GM12872 (cell line): ENCODE results near the gene ITPR3.

ENCODE experiments used
- TF ChIP-seq, protein P1 (sequence below): IDR thresholded peaks from 3 replicates; pipeline ENCODE4 v1.5.1; 2011; ENCODE audit warnings: low read depth, mild to moderate bottlenecking, low read length, moderate library complexity; ENCODE audit not compliant: insufficient read depth

Gene ITPR3

DNA sequence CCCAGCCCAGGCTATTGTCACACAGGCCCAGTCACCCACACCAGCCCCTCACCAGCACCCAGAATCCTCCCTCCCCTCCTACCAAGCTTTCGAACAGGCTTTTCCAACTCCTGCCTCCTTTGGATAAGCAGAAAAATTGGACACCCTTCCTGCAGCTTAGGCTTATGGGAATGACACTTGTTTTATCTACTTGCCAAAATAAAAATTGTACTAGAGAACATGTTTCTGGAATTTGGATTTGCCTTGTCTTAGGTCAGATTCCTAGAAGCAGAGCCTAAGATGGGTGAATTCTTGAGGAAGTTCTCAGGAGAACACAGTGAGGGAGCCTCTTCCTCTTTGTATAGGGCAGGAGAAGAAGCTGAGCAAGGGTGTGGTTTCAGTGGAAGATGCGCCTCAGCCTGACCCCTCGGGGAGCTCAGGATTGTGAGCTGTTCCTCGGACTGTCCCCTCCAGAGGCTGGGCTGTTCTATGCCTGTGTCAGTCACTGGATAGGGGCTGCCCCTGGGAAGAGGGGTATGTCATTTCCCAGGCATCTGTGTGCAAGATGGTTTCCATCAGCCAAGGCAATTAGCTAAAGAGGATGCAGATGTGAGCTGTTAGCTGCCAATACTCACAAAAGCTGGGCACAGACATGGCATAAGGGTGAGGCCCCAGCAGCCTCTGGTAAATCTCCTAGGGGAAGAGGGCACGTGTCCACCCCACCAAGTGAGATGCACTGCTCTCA lies 33.9 kb downstream of the ITPR3 start:
- TF ChIP-seq, protein P1, sequence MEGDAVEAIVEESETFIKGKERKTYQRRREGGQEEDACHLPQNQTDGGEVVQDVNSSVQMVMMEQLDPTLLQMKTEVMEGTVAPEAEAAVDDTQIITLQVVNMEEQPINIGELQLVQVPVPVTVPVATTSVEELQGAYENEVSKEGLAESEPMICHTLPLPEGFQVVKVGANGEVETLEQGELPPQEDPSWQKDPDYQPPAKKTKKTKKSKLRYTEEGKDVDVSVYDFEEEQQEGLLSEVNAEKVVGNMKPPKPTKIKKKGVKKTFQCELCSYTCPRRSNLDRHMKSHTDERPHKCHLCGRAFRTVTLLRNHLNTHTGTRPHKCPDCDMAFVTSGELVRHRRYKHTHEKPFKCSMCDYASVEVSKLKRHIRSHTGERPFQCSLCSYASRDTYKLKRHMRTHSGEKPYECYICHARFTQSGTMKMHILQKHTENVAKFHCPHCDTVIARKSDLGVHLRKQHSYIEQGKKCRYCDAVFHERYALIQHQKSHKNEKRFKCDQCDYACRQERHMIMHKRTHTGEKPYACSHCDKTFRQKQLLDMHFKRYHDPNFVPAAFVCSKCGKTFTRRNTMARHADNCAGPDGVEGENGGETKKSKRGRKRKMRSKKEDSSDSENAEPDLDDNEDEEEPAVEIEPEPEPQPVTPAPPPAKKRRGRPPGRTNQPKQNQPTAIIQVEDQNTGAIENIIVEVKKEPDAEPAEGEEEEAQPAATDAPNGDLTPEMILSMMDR = no peak

DNA sequence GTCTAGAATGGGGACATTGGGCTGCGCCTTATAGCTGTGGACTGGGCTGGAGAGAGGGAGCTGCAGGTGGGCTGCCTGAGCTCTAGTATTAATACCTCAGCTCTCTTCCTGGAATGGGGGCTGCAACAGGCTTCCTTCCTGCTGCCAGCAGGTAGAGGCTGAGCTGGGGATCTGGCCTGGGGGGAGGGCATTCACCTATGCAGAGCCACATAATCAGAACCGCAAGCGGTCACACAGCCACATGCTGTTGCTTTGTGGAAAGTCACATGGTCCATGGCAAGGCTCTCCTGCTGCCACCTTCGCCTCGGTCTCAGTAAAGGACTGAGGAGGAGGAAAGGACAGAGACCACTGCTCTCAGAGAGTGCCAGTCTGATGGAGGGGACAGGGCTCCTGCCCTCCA lies 35.7 kb downstream of the ITPR3 start:
- TF ChIP-seq, protein P1 = no peak

DNA sequence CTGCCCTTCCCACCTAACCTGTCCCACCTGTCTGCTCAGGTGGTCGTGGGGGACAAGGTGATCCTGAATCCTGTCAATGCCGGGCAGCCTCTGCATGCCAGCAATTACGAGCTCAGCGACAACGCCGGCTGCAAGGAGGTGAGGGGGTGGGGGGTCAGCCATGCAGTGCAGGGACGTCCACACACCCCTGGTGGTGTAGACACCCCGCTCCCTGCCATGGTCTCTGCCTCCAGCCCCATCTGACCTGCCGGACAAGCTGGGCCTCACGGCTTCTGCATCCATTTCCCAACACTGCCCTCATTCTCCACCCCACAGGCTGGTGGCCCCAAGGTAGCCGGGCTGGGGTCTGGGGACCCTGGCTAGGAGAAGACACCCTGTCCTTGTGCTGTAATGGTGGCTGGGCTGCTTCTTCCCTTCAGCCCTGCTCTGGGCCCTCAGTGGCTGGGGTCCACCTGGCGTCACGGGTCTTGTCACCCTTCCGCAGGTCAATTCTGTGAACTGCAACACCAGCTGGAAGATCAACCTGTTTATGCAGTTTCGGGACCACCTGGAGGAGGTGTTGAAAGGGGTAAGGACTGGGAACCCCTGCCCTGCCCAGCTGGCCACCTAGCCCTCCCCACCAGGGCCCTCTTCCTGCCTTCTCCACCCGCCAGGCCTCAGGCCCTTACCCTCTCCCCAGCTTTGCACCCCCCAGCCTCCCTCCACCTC lies 38.0 kb downstream of the ITPR3 start:
- TF ChIP-seq, protein P1 = no peak

DNA sequence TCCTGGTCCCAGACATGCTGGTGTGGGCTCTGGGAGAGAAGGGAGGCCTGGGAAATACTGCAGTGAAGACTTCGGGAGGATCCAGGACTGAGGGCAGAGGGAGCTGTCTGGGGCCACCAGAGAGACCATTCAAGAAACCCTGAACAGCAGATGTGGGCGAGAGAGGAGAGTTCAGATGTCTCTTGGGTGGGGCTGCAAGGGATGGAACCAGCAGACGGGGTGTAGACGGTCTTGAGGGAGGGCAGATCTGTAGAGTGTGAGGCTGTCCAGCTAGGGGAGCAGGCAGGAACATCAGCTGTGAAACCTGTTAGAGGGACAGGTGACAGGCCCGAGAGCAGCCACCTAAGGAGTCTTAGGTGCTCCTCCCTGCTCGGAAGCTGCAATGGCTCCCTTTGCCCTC lies 38.9 kb downstream of the ITPR3 start:
- TF ChIP-seq, protein P1 = no peak

DNA sequence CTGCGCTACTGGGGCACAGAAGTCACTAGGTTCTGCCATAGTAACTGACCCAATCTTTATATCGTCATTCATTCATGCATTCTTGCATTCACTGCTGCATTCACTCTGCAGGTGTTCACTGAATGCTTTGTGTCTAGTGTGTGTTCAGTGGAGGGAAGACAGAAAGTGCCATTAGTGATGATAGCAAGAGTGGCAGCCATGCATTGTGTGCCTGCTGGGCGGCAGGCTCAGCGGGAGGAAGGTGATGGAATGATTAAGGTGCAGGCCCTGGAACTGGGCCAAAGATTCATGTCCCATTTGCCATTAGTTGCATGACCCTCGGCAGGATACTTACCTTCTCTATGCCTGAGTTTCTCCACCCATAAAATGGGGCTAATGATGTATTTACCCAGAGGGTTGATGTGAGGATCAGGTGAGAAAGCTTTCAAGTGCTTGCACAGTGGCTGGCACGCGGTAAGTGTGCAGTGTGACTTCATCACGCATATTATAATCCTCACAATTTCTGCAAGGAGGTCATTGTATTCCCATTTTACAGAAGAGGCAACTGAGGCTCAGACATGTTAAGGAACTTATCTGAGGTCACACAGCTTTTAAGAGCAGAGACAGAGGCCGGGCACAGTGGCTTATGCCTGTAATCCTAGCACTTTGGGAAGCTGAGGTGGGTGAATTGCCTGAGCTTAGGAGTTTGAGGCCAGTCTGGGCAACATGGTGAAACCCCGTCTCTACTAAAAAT lies 40.1 kb downstream of the ITPR3 start:
- TF ChIP-seq, protein P1 = no peak

DNA sequence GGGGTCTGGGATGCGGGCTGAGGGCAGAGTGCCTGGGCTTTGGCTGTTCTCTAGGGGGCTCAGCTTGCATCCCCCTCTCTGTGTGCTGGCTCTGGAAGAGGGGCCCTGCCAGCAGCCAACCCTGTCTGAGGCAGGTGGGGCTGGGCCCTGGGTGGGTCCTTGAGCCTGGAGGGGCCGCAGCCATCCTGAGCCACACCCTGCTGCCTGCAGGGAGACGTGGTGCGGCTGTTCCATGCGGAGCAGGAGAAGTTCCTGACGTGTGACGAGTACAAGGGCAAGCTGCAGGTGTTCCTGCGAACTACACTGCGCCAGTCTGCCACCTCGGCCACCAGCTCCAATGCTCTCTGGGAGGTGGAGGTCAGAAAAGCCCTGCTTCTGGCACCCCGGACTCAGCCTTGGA lies 41.2 kb downstream of the ITPR3 start:
- TF ChIP-seq, protein P1 = no peak

DNA sequence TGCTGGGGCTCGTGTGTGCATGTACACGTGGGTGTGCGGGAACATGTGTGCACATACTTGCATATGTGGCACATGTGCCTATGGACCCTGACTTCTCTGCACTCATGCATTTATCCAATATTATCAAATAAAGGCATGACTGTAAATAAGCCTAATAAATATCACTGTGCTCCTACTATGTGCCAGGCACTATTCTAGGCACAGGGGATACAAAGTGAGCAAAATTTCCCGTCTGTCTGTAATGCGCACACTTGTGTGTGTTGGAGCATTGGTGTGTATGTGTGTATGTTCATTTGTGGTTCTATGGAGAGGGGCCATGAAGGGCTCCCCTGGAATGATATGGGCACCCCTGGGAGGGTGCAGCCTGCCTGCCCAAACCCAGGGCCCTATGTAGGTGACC lies 41.9 kb downstream of the ITPR3 start:
- TF ChIP-seq, protein P1 = no peak
